ENCODE data around the gene FAM110A.

FAM110A gene

DNA sequence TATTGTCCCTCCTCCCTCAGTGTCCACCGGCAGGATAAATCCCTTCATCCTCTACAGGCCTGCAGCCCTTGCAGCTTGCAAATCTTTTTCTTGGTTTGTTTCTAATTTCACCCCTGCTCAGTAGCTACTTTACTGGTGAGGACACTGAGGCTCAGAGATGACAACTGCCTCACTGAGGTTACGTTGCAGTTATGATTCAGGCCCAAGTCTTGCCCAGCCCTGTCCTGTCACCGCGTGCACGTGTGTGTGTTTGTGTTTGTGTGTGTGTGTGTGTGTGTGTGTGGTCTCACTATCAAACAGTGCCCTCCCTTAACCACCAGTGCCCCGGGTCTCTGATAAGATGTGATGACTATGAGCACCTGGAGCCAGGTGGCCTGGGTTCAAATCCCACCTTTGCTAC, 21.1 kb downstream of the FAM110A start:
- H2AFZ ChIP-seq (ENCODE audit: low read depth, low read length), result no peak overlapping the region
- H3K36me3 ChIP-seq (ENCODE audit: insufficient read depth, low read length), result no peaks in the 10 kb centered on the region
- no peaks in the 10 kb centered on the region for H3K27me3 ChIP-seq (ENCODE audit: insufficient read depth, low read length)
- no peaks in the 10 kb centered on the region for H3K4me1 ChIP-seq (ENCODE audit: insufficient read depth, low read length)
- H3K4me3 ChIP-seq (ENCODE audit: low read length), result no peak overlapping the region
- H3K9me3 ChIP-seq (ENCODE audit: low read length), result no peaks in the 10 kb centered on the region

DNA sequence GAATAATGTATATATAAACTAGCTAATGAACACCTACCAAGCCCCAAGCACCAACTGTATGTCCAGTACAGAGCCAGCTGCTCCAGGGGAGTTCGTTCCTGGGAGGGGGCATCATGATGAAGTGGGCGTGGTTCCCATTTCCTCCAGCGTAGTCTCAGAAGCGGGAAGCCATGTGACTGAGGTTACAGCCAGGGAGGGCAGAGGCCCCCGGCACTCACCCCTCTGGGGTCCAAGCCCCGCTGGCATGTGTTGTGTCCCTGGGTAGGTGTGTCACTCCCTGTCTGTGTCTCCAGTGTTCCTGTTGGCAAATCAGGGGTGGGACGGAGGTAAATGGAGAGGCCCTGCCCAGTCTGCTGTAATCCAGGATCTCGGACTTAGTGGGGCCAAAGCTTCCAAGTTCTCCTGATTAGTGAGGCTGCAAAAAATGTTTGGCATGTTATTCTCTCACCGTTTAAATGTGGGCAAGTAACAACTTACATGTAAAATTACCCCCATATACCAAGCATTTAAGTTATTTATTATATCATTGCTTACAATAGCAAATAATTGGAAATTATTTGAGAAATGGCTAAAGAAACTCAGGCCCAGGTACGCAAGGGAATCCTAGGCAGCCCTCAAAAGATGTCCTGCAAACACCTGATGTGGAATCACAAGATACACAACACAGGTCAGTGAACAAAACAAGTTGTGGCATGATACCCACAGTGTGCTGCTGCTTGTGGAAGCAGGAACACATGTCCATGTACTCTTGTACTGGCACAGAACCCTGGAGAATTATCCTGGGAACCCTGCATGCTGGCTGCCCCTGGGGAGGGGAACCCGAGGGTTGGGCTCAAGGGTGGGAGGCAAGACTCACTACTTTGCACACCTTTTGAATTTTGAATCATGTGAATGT, 22.2 kb downstream of the FAM110A start:
- Histone ChIP-seq H2AFZ (ENCODE audit: low read depth, low read length) (no peak overlapping the region), H3K27me3 (ENCODE audit: insufficient read depth, low read length) (no peaks in the 10 kb centered on the region), H3K9me3 (ENCODE audit: low read length) (no peaks in the 10 kb centered on the region), H3K4me1 (ENCODE audit: insufficient read depth, low read length) (no peaks in the 10 kb centered on the region), H3K4me3 (ENCODE audit: low read length) (no peak overlapping the region), H3K36me3 (ENCODE audit: insufficient read depth, low read length) (no peaks in the 10 kb centered on the region)

DNA sequence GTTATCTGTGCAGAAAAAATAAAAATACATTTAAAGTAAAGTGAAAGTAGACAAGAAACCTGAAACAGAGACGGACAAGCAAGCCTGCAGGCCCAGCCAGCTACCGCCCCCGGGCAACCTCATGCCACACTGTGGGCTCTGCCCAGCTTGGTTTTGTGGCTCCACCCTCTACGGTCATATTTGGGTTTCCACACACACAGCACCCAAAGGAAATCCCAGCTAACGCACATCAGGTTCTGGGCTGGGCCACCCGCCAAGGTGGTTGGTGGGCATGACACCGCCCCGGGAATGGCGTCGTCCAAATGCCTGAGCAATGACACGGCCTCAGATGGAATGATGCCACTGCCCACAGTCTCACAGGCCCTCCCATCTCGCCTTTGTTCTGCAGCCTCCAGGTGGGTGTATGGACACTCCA, 22.9 kb downstream of the FAM110A start:
- H3K36me3 ChIP-seq (ENCODE audit: insufficient read depth, low read length), result no peaks in the 10 kb centered on the region
- no peaks in the 10 kb centered on the region for H3K27me3 ChIP-seq (ENCODE audit: insufficient read depth, low read length)
- H3K9me3 ChIP-seq (ENCODE audit: low read length), result no peaks in the 10 kb centered on the region
- H2AFZ ChIP-seq (ENCODE audit: low read depth, low read length), result no peak overlapping the region
- no peak overlapping the region for H3K4me3 ChIP-seq (ENCODE audit: low read length)
- no peaks in the 10 kb centered on the region for H3K4me1 ChIP-seq (ENCODE audit: insufficient read depth, low read length)

DNA sequence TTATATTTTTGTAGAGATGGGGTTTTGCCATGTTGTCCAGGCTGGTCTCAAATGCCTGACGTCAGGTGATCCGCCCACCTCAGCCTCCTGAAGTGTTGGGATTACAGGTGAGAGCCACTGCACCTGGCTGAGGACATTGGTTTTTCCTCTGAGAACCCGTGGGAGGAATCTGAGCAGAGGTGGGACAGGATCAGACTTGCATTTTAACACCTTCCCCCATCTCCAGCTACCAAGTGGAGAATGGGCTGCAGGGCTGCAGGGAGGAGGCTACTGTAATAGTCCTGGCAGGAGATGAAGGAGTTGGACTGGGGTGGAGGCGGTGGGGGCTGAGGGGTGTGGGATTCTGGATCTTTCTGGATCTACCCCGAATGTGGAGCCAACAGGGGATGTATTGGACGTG, 24.5 kb downstream of the FAM110A start:
- no peaks in the 10 kb centered on the region for H3K36me3 ChIP-seq (ENCODE audit: insufficient read depth, low read length)
- H3K27me3 ChIP-seq (ENCODE audit: insufficient read depth, low read length), result no peaks in the 10 kb centered on the region
- H3K4me1 ChIP-seq (ENCODE audit: insufficient read depth, low read length), result no peaks in the 10 kb centered on the region
- no peaks in the 10 kb centered on the region for H3K9me3 ChIP-seq (ENCODE audit: low read length)
- H3K4me3 ChIP-seq (ENCODE audit: low read length), result no peak overlapping the region
- H2AFZ ChIP-seq (ENCODE audit: low read depth, low read length), result no peak overlapping the region

DNA sequence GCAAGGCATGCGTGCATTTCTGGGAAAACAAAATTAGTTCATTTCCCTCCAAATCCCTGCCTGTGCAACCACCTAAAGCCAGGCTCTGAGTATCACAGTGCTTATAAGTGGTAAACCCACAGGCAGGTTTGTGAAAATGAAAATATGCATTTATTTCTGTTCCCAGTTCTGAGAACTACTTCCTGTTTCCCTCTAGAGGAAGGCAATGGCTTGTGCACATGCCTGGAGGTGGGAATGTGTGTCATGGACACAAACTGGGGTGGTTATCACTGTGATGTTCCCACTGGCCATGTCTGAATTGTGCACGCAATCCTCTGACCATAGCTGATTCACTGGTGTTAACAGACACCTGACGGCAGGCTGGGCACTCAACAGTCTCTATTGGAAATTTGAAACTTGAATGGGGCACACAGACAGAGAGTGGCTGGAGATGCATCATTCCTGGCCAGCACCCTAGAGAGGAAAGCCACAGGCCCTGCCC, 26.3 kb downstream of the FAM110A start:
- Histone ChIP-seq H3K9me3 (ENCODE audit: low read length) (no peaks in the 10 kb centered on the region), H3K4me1 (ENCODE audit: insufficient read depth, low read length) (no peaks in the 10 kb centered on the region), H2AFZ (ENCODE audit: low read depth, low read length) (no peak overlapping the region), H3K27me3 (ENCODE audit: insufficient read depth, low read length) (no peaks in the 10 kb centered on the region), H3K4me3 (ENCODE audit: low read length) (no peak overlapping the region), H3K36me3 (ENCODE audit: insufficient read depth, low read length) (no peaks in the 10 kb centered on the region)

DNA sequence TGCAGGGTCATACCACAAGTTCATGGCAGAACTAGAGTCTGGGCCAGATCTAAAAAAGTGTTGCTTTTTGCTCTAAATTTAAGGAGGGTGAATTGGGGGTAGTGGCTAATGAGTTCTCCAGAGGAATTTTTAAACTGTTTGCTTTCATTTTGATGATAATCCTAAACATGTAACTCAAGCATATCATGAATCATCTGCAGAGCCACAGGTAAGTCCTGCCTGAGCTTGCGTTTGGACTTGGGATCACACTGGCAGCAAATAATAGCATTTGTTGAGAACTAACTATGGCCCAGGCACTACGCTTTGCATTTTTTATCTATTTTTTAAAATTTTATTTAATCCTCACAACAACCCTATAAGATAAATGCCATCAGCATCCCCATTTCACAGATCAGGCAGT, 27.4 kb downstream of the FAM110A start:
- no peaks in the 10 kb centered on the region for H3K36me3 ChIP-seq (ENCODE audit: insufficient read depth, low read length)
- H3K4me1 ChIP-seq (ENCODE audit: insufficient read depth, low read length), result no peaks in the 10 kb centered on the region

DNA sequence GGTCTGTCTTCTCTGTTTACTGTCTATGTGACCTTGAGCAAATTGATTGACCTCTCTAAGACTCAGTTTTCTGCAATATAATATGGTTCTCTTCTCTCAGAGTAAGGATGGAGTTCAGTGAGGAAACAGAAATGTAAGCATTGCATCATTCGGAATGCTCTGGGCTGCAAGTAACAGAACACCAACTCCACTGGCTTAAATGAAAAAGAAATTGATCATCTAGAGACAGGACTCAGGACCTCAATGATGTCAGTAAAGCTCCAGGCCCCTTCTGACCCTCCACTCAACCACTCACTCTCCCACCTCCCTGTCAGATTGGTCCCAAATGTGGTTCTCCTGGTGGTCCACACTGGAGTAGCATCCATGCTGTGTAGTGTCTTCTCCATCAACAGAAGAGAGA, 31.9 kb downstream of the FAM110A start:
- Histone ChIP-seq H3K4me3 (ENCODE audit: low read length) (no peak overlapping the region), H2AFZ (ENCODE audit: low read depth, low read length) (no peak overlapping the region), H3K9me3 (ENCODE audit: low read length) (no peaks in the 10 kb centered on the region), H3K4me1 (ENCODE audit: insufficient read depth, low read length) (no peaks in the 10 kb centered on the region), H3K27me3 (ENCODE audit: insufficient read depth, low read length) (no peaks in the 10 kb centered on the region), H3K36me3 (ENCODE audit: insufficient read depth, low read length) (no peaks in the 10 kb centered on the region)

More for the DNA sequence above, 27.4 kb downstream of the FAM110A start:
- no peaks in the 10 kb centered on the region for H3K9me3 ChIP-seq (ENCODE audit: low read length)
- H3K27me3 ChIP-seq (ENCODE audit: insufficient read depth, low read length), result no peaks in the 10 kb centered on the region
- H2AFZ ChIP-seq (ENCODE audit: low read depth, low read length), result no peak overlapping the region
- H3K4me3 ChIP-seq (ENCODE audit: low read length), result no peak overlapping the region

DNA sequence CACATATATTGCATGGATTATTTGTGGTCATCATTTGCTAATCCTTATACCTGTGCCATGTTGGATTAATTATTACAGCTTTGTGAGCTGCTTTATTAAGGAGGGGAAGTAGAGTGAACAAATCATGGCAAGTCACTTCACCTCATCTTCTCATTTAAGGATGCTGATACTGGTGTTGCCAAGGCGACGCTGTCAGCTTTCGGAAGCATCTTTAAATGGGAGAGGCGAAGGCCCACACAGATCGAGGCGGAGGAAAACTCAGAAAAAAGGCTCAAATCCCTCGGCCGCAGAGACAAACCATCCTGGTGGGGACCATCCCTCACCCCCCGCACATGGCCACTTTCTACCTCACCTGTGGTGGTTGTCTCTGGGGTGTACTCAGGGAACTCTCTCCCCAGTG, 34.8 kb downstream of the FAM110A start:
- Histone ChIP-seq H3K36me3 (ENCODE audit: insufficient read depth, low read length) (no peaks in the 10 kb centered on the region), H2AFZ (ENCODE audit: low read depth, low read length) (no peak overlapping the region), H3K4me3 (ENCODE audit: low read length) (no peak overlapping the region), H3K27me3 (ENCODE audit: insufficient read depth, low read length) (peaks cover 6% of the 10 kb centered on the region), H3K4me1 (ENCODE audit: insufficient read depth, low read length) (no peaks in the 10 kb centered on the region), H3K9me3 (ENCODE audit: low read length) (no peaks in the 10 kb centered on the region)

DNA sequence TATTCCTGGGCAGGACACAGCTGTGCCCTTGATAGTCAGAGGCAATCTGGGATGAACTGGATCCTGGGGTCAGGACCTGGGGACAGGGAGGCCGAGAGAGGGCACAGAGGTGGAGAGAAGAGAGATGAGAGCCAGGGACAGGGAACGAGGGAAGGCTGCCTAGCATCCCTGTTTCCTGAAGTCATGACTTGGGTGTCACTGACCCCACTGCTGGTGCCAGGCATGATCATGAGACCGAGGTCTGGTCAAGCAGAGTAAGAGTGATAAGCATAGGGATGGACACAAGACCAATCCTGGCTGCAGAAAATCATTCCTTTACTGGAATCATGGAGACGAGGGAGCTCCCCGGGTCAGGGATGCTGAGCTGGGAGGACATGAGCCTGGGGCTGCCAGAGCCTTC, 36.1 kb downstream of the FAM110A start:
- no peaks in the 10 kb centered on the region for H3K4me1 ChIP-seq (ENCODE audit: insufficient read depth, low read length)
- H3K27me3 ChIP-seq (ENCODE audit: insufficient read depth, low read length), result peaks cover 6% of the 10 kb centered on the region
- no peaks in the 10 kb centered on the region for H3K36me3 ChIP-seq (ENCODE audit: insufficient read depth, low read length)
- no peak overlapping the region for H3K4me3 ChIP-seq (ENCODE audit: low read length)
- H3K9me3 ChIP-seq (ENCODE audit: low read length), result no peaks in the 10 kb centered on the region
- no peak overlapping the region for H2AFZ ChIP-seq (ENCODE audit: low read depth, low read length)

DNA sequence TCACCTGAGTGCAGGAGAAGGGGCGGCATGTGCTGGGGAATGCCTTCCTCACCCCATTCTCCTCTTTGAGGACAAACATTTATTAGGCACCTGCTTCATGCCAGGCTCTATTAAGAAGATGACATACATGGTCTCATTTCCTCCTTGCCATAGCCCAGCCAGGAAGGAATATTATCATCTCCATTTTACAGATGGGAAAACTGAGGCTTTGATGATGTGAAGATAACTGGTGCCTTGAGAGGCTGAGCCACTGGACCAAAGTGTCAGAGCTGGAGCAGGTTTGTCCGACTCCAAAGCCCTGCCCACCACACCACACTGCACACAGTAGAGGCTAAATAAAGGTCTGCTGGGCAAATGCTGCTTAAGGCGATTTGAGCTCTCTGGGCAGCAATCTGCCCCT, 37.2 kb downstream of the FAM110A start:
- H3K36me3 ChIP-seq (ENCODE audit: insufficient read depth, low read length), result no peaks in the 10 kb centered on the region
- H3K9me3 ChIP-seq (ENCODE audit: low read length), result no peaks in the 10 kb centered on the region
- H3K4me1 ChIP-seq (ENCODE audit: insufficient read depth, low read length), result no peaks in the 10 kb centered on the region
- no peak overlapping the region for H3K4me3 ChIP-seq (ENCODE audit: low read length)
- H2AFZ ChIP-seq (ENCODE audit: low read depth, low read length), result no peak overlapping the region
- peaks cover 6% of the 10 kb centered on the region for H3K27me3 ChIP-seq (ENCODE audit: insufficient read depth, low read length)

DNA sequence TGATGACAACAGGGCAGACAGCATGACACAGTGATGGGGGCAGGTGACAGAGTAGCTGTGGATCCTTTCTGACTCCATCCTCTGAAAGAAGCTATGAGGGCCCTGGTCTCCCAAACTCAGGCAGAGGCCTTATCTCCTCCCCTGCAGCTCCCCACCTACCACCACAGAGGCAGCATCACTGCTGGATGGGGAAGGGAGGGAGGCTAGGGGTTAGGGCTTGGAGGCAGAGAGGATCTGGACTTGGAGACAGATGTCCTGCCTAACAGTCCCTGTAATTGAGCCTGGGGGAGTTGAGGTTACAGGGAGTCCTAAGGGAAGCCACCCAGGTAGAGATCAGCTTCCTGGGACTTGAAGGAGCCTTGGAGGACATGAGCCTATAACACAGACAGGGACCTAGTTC, 37.9 kb downstream of the FAM110A start:
- peaks cover 6% of the 10 kb centered on the region for H3K27me3 ChIP-seq (ENCODE audit: insufficient read depth, low read length)
- no peaks in the 10 kb centered on the region for H3K36me3 ChIP-seq (ENCODE audit: insufficient read depth, low read length)

DNA sequence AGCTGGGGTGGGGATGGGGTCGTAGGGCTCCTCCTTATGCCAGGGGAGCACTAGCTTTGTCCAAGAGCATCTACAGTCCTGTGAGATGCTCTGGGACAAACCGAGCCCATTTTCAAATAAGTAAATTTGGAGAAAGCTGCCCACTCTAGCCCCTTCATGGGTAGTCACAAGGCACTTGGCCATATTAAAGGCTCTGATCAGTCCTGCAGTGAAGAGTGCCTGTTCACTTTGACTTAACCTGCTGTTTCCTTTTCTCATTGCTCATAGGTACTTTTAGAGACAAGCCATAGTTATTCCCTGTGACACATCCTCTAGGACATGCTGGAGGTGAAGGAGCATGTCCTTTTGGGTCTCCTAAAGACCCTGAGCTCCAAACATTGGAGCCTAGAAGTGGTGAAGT, 38.4 kb downstream of the FAM110A start:
- no peaks in the 10 kb centered on the region for H3K4me1 ChIP-seq (ENCODE audit: insufficient read depth, low read length)

More for the DNA sequence above, 37.9 kb downstream of the FAM110A start:
- H2AFZ ChIP-seq (ENCODE audit: low read depth, low read length), result no peak overlapping the region
- H3K9me3 ChIP-seq (ENCODE audit: low read length), result no peaks in the 10 kb centered on the region
- no peak overlapping the region for H3K4me3 ChIP-seq (ENCODE audit: low read length)
- H3K4me1 ChIP-seq (ENCODE audit: insufficient read depth, low read length), result no peaks in the 10 kb centered on the region

DNA sequence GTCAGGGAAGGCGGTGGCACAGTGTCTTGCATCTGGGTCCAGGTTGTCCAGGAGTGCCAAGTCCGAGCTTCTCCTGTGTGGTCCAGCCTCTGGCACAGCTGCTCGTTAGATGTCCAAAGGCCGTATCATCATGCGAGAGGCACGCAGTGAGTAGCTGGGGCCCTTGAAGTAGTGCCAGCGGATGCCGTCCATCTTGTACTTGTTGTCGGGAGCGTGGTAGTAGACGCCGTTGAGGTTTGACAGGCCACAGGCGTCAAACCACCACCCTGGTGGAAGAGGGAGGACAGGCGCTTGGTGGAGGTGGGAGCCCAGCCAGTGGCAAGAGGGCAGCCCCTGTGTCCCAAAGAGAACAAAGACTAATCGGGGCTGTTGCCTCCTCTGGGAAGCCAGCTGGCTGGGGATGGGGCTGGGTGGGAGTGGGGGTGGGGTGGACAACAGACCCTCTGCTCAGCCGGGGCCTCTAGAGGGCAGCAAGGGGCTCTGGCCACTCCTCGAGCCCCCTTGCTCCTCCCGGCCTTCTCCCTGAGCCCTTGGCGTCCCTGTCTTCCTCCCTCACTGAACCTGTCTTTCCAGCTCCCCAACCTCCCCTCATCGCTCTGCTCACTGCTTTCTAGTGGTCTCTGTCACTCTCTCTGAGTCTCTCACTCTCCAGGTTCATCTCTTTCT, 39.5 kb downstream of the FAM110A start:
- H3K27me3 ChIP-seq (ENCODE audit: insufficient read depth, low read length), result peaks cover 6% of the 10 kb centered on the region
- no peak overlapping the region for H2AFZ ChIP-seq (ENCODE audit: low read depth, low read length)
- no peaks in the 10 kb centered on the region for H3K9me3 ChIP-seq (ENCODE audit: low read length)
- H3K36me3 ChIP-seq (ENCODE audit: insufficient read depth, low read length), result no peaks in the 10 kb centered on the region
- no peak overlapping the region for H3K4me3 ChIP-seq (ENCODE audit: low read length)
- H3K4me1 ChIP-seq (ENCODE audit: insufficient read depth, low read length), result no peaks in the 10 kb centered on the region

More for the DNA sequence above, 38.4 kb downstream of the FAM110A start:
- no peaks in the 10 kb centered on the region for H3K9me3 ChIP-seq (ENCODE audit: low read length)
- H3K27me3 ChIP-seq (ENCODE audit: insufficient read depth, low read length), result peaks cover 6% of the 10 kb centered on the region
- no peak overlapping the region for H3K4me3 ChIP-seq (ENCODE audit: low read length)
- no peaks in the 10 kb centered on the region for H3K36me3 ChIP-seq (ENCODE audit: insufficient read depth, low read length)
- no peak overlapping the region for H2AFZ ChIP-seq (ENCODE audit: low read depth, low read length)

Measured in neuron (in vitro differentiated cells).